Stimulated activated naive CD8-positive, alpha-beta T cell treated with anti-CD3 and anti-CD28 coated beads, Interleukin-15, Interleukin-2, amounts not matched to agents 100 U/mL and 50 U/mL, for 24 hours (primary cell): ENCODE data around the gene PERCC1.
A peak's percentile ranks its signal among the peaks of the same experiment; 100 is the strongest.
"Not testable (repeated sequence)": the region's sequence is repeated elsewhere in the genome, so short reads cannot be mapped to it uniquely, and the experiment has no call there.

Experiments
- ATAC-seq: fragments of 150-1000 bp; cut with Tn5 transposase; one replicate; pipeline ENCODE4 v1.10.0; 2021
- DNase-seq: peaks from one replicate; pipeline ENCODE4 v3.0.0; 2021

The PERCC1 gene

DNA sequence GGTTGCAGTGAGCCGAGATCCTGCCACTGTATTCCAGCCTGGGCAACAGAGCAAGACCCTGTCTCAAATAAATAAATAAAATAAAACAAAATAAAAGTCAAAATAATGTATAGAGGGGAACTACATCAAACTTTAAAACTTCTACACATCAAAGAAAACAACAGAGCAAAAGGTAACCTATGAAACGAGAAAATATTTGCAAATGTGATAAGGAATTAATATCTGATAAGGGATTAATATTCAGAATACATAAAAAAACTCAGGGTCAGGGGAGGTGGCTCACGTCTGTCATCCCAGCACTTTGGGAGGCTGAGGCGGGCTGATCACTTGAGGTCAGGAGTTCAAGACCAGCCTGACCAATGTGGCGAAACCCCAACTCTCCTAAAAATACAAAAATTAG lies 38.3 kb downstream of the PERCC1 start:
- not testable (repeated sequence) for ATAC-seq, DNase-seq

DNA sequence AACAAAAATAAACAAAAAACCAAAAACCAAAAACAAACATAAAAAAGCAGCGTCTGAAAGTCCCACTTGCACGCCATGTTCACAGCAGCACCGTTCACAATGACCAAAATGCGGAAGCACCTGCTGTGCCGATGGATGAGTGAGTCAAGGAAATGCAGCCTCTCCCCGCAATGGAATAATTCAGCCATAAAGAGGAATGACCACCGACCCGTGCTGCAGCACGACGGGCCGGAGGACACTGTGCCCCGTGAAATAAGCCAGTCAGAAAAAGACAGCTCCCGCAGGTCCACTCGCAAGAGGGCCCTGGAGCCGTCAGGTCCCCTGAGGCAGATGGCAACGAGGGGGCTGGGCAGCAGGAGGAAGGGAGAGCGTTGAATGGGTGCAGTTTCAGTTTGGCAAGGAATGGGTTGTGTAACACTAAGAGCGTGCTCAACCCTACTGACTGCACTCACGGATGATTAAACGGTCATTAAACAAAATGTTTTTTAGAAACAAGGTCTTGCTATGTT lies 38.9 kb downstream of the PERCC1 start:
- ATAC-seq (no peak), DNase-seq (no peak)

GRCh38 chr16:1470481-1471251 lies 39.8 kb downstream of the PERCC1 start:
- ATAC-seq: no peak
- DNase-seq: no peak

- ATAC-seq (no peak), DNase-seq (no peak)
Observed at GRCh38 chr16:1471569-1472194, 40.8 kb downstream of the PERCC1 start.

DNA sequence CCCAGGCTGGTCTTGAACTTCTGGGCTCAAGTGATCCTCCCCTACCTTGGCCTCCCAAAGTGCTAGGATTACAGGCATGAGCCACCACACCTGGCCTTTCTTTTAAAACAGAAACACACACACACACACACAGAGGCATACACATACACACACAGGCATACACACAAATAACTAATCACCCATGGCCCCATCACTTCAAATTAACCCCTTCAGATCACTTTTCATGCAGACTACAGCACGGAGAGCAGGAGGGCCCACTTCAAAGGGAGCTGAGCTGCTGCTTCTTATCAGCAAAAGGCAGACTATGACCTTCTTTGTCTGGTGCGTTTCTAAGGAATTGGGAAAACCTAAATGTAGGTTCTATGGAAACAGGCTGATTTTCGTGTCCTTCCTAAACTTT lies 42.1 kb downstream of the PERCC1 start:
- ATAC-seq: no peak

GRCh38 chr16:1474082-1474795 lies 43.4 kb downstream of the PERCC1 start:
- ATAC-seq (peak; percentile 5), DNase-seq (no peak)

More for the DNA sequence above, 42.1 kb downstream of the PERCC1 start:
- DNase-seq: no peak

DNA sequence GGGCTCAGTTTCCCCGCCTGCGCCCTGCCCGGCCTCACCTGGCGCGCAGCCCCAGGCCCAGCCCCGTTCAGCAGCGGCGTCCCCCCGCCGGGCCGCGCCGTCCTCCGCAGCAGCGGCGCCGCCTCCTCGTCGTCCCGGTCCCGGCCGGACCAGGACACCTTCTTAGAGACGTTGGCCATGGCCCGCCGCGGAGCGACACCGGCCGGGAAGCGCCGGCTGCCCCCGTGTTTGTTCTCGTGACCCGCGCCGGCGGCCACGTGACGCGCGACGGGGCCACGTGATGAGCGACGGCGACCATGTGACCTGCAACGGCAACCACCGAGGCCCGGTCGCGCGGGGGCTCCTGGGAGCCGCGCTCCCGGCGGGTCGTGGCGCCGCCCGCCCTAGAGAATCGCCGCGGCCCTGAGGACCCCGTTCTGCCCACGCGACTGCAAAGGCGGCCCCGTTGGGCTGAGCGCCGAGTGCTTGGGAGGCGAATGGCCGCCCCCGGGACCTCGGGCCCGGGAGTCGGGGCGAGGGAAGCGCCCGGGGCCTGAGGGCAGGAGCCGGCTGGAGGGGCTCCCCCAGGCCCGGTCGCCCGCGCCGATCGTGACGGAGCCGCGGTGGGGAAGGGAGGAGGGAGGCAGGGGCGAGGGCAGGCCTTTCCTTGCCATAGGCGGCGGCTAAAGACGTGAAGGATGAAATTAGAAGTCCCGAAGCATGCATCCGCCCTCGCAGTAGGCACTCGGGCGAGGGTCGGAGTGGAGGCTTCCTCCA lies 44.1 kb downstream of the PERCC1 start, which contains the start of gene CLCN7:
TSS of gene CLCN7 (minus strand) at position 233 of the 756 bp plus-strand sequence. CDS start at position 179, 54 bp downstream.
- DNase-seq (peak; percentile 93), ATAC-seq (peak; percentile 90)

DNA sequence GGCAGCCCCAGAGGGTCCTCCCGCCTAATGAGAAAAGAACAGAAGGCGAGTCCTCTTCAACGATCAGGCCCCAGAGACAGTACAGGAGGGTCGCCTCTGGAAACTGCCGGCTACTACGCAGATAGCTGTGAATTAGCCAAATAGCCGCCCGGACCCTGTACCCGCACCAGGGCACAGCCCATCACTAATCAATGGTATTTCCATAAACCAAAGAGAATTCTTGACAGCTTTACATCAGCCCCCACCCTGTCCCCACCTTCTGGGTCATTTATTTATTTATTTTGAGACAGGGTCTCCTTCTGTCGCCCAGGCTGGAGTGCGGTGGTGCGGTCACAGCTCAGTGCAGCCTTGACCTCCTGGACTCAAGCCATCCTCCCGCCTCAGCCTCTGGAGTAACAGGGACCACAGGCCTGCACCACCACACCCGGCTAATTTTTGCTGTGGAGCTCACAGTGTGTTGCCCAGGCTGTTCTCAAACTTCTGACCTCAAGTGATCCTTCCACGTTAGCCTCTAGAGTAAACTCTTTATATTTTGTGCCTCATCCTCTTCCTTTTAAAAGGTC lies 44.8 kb downstream of the PERCC1 start:
- ATAC-seq: peak; percentile 0

DNA sequence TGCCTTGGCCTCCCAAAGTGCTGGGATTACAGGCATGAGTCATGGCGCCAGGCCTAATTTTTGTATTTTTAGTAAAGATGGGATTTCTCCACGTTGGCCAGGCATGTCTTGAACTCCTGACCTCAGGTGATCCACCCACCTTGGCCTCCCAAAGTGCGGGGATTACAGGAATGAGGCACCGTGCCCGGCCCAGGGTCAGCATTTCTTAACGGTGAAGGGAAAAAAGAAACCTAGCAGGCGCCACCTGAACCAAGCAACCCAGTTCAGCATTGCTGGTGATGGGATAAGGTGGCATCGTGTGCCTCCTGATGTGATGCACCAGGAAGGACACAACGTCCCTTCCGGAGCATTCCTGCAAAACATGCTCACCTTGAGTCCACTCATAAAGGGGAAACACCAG lies 46.2 kb downstream of the PERCC1 start:
- no peak for ATAC-seq
- DNase-seq: no peak

More for the DNA sequence above, 44.8 kb downstream of the PERCC1 start:
- DNase-seq: no peak

GRCh38 chr16:1478937-1479336 lies 48.1 kb downstream of the PERCC1 start:
- DNase-seq, ATAC-seq: not testable (repeated sequence)

DNA sequence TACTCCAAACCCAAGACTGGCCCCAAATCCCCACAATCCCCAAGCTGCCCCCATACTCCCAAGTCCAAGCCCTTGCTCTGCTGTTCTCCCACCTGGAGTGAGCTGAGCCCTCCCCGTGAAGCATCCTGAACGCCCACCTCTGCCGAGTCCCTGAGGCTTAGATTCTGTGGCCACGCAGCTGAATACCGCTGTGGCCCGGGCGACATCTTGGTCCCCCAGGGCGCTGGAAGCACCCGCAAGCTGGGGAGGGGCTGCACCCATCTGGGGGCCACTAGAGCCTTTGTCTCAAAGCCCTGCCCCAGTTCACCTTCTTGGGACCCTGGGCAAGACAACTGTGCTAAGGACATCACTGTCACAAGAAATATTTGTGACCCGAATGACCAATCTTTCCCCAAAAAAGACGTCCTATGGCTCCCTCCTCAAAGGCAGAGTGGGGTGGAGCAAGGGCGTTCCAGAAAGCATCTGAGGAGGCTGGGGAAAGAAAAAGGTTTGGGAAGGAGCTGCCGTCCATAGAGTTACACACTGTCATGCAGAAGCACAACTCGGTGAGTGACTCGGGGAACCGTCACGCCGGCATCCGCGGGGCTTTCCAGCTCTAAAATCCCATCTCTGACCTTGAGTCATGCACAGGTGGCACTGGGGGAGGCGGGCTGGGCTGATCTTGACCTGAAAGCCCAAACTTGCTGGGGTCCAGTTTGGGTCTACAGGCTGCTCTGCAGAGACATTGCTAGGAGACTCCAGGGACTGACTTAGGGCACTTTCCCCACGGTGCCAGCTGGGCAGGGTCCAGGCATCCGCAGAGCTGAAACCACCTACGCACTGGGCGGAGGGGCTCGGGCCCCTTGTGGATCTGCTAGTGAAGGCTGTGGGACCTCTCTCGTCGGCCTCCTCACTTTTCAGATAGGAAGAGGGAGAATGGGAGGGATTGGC lies 51.3 kb downstream of the PERCC1 start:
- ATAC-seq (no peak), DNase-seq (no peak)
